HepG2 (cell line): Measurements from ENCODE around the gene PLIN5. TPM values are rescaled to one million over a fixed set of nuclear protein-coding genes. Genes with fewer than 3 reads are reported as not detected.
A peak's percentile ranks its signal among the peaks of the same experiment; 100 is the strongest.

Experiments used
- GFI1 ChIP-seq: sonication (generic); formaldehyde crosslinking; IDR thresholded peaks from 2 replicates; pipeline ENCODE4 v1.5.0; 2020; ENCODE audit warnings: missing genetic modification reagents, mild to moderate bottlenecking, borderline replicate concordance
- HNRNPK ChIP-seq: fragments of 200-400 bp; formaldehyde crosslinking; IDR thresholded peaks from 2 replicates; pipeline ENCODE4 v1.6.1; 2018; ENCODE audit warnings: low read length, low read depth, moderate library complexity, mild to moderate bottlenecking; ENCODE audit not compliant: poor library complexity, severe bottlenecking
- MAF1 ChIP-seq: sonication (generic); formaldehyde crosslinking; IDR thresholded peaks from 2 replicates; pipeline ENCODE4 v1.5.0; 2020; ENCODE audit warnings: missing genetic modification reagents, borderline replicate concordance
- NFKBIZ ChIP-seq: IDR thresholded peaks from 2 replicates; pipeline ENCODE4 v1.6.1; 2018; ENCODE audit warnings: missing genetic modification reagents, missing compliant biosample characterization
- SOX13 ChIP-seq, 3 experiments: fragments of 450-650 bp in 1 of 3; sonication (generic) in 1 of 3; formaldehyde crosslinking in 1 of 3; IDR thresholded peaks in 2 of 3; conservative IDR thresholded peaks in 1 of 3; 2 replicates each; pipeline versions ENCODE4 v1.5.0 to v1.6.1; 2016 to 2020; ENCODE audit warnings: antibody characterized with exemption in 1 of 3, mild to moderate bottlenecking in 1 of 3, missing compliant biosample characterization in 1 of 3, missing genetic modification reagents in 1 of 3, moderate library complexity in 1 of 3
- UBTF ChIP-seq: sonication (generic); formaldehyde crosslinking; IDR thresholded peaks from 2 replicates; pipeline ENCODE4 v1.4.0; 2020; ENCODE audit warnings: mild to moderate bottlenecking, missing genetic modification reagents
- ZNF749 ChIP-seq: sonication (generic); formaldehyde crosslinking; IDR thresholded peaks from 2 replicates; pipeline ENCODE4 v1.8.0; 2022; ENCODE audit warnings: mild to moderate bottlenecking, missing genetic modification reagents, moderate library complexity, borderline replicate concordance
- polyA plus RNA-seq, 8 experiments: library from polyadenylated mRNA; depleted of rRNA in 3 of 8; stranded (reverse) in 7 of 8; unstranded in 1 of 8; fragments of >200 nt; fragmentation: Illumina TruSeq in 4 of 8; extraction: Trizol in 4 of 8; gene quantifications; 2 replicates each; pipeline versions ENCODE4 v1.2.1 to v1.2.3, GENCODE V29; 2011 to 2016; ENCODE audit warnings: low read depth in 4 of 8, missing spikeins in 1 of 8, mixed read lengths in 1 of 8; ENCODE audit not compliant: insufficient read depth in 1 of 8
- total RNA-seq, 5 experiments: library from RNA; depleted of rRNA; stranded (reverse); fragments of >200 nt; fragmentation: Illumina TruSeq; extraction: Trizol; gene quantifications; 2 replicates each; pipeline ENCODE4 v1.2.3, GENCODE V29; 2016; ENCODE audit warnings: low read depth in 1 of 5
- TF ChIP-seq, protein P1 (sequence below): sonication (generic); formaldehyde crosslinking; IDR thresholded peaks from 2 replicates; pipeline ENCODE4 v1.5.1; 2020; ENCODE audit warnings: mild to moderate bottlenecking, missing genetic modification reagents, borderline replicate concordance
- TF ChIP-seq, protein P2 (sequence below): sonication (generic); formaldehyde crosslinking; IDR thresholded peaks from 2 replicates; pipeline ENCODE4 v1.4.0; 2020; ENCODE audit warnings: missing genetic modification reagents, borderline replicate concordance
- TF ChIP-seq, protein P3 (sequence below): sonication (generic); formaldehyde crosslinking; IDR thresholded peaks from 2 replicates; pipeline ENCODE4 v1.5.0; 2020; ENCODE audit warnings: mild to moderate bottlenecking, low read depth, missing genetic modification reagents, borderline replicate concordance

PLIN5 gene
- total and polyA plus RNA-seq, 2 of the 13 experiments (the other 11 are each of a cell fraction or from before 2014, with no cell fraction given) = 1.8 to 4.8 TPM

DNA sequence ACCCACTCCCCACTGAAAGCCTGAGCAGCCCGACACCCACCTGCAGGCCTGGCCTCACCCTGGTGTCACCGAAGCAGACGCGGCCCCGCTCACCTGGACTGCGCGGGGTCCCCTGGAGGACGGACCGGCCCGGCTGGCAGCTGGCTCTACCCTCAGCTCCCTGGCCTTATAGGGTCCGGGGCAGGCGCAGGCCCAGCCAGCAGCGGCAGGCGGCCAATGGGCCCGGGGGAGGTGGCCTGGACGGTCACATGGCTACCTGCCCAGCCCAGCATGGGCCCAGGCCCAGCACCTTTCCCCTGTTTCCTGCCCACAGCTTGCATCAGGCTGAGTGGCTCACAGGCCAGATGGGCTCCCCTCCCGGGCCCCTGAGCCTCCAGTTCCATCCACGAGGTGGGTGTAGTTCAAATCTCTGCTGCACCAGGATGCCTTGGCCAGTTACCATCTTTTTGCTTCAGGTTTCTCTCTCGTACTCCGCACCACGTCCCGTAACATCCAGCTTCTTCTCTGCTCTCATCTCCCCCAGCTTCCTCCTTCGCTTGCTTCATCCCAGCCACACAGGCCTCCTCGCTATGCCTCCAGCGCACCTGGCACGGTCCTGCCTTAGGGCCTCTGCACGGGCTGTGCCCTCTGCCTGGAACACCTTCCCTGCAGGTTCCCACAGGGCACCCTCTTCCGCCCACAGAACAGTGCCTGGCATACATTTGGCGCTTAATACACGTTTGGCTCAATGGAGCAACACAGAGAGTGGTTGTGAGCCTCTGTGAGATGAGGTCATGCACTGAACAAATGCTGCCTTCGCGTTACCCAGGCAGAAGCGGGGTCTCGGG lies 16.5 kb downstream of the PLIN5 start, which contains the start of gene PLIN4 (continued):
- TF ChIP-seq, protein P1, sequence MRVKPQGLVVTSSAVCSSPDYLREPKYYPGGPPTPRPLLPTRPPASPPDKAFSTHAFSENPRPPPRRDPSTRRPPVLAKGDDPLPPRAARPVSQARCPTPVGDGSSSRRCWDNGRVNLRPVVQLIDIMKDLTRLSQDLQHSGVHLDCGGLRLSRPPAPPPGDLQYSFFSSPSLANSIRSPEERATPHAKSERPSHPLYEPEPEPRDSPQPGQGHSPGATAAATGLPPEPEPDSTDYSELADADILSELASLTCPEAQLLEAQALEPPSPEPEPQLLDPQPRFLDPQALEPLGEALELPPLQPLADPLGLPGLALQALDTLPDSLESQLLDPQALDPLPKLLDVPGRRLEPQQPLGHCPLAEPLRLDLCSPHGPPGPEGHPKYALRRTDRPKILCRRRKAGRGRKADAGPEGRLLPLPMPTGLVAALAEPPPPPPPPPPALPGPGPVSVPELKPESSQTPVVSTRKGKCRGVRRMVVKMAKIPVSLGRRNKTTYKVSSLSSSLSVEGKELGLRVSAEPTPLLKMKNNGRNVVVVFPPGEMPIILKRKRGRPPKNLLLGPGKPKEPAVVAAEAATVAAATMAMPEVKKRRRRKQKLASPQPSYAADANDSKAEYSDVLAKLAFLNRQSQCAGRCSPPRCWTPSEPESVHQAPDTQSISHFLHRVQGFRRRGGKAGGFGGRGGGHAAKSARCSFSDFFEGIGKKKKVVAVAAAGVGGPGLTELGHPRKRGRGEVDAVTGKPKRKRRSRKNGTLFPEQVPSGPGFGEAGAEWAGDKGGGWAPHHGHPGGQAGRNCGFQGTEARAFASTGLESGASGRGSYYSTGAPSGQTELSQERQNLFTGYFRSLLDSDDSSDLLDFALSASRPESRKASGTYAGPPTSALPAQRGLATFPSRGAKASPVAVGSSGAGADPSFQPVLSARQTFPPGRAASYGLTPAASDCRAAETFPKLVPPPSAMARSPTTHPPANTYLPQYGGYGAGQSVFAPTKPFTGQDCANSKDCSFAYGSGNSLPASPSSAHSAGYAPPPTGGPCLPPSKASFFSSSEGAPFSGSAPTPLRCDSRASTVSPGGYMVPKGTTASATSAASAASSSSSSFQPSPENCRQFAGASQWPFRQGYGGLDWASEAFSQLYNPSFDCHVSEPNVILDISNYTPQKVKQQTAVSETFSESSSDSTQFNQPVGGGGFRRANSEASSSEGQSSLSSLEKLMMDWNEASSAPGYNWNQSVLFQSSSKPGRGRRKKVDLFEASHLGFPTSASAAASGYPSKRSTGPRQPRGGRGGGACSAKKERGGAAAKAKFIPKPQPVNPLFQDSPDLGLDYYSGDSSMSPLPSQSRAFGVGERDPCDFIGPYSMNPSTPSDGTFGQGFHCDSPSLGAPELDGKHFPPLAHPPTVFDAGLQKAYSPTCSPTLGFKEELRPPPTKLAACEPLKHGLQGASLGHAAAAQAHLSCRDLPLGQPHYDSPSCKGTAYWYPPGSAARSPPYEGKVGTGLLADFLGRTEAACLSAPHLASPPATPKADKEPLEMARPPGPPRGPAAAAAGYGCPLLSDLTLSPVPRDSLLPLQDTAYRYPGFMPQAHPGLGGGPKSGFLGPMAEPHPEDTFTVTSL (CRISPR knock-in tag) = no peak
- TF ChIP-seq MAF1 (CRISPR knock-in tag) = no peak
- TF ChIP-seq HNRNPK = no peak
- 0 out of 2 replicates have a peak, but pooled peaks have one; percentile 29 for TF ChIP-seq ZNF749
- TF ChIP-seq, protein P2, sequence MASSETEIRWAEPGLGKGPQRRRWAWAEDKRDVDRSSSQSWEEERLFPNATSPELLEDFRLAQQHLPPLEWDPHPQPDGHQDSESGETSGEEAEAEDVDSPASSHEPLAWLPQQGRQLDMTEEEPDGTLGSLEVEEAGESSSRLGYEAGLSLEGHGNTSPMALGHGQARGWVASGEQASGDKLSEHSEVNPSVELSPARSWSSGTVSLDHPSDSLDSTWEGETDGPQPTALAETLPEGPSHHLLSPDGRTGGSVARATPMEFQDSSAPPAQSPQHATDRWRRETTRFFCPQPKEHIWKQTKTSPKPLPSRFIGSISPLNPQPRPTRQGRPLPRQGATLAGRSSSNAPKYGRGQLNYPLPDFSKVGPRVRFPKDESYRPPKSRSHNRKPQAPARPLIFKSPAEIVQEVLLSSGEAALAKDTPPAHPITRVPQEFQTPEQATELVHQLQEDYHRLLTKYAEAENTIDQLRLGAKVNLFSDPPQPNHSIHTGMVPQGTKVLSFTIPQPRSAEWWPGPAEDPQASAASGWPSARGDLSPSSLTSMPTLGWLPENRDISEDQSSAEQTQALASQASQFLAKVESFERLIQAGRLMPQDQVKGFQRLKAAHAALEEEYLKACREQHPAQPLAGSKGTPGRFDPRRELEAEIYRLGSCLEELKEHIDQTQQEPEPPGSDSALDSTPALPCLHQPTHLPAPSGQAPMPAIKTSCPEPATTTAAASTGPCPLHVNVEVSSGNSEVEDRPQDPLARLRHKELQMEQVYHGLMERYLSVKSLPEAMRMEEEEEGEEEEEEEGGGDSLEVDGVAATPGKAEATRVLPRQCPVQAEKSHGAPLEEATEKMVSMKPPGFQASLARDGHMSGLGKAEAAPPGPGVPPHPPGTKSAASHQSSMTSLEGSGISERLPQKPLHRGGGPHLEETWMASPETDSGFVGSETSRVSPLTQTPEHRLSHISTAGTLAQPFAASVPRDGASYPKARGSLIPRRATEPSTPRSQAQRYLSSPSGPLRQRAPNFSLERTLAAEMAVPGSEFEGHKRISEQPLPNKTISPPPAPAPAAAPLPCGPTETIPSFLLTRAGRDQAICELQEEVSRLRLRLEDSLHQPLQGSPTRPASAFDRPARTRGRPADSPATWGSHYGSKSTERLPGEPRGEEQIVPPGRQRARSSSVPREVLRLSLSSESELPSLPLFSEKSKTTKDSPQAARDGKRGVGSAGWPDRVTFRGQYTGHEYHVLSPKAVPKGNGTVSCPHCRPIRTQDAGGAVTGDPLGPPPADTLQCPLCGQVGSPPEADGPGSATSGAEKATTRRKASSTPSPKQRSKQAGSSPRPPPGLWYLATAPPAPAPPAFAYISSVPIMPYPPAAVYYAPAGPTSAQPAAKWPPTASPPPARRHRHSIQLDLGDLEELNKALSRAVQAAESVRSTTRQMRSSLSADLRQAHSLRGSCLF (CRISPR knock-in tag) = no peak
- TF ChIP-seq UBTF (CRISPR knock-in tag) = peak; percentile 81
- TF ChIP-seq NFKBIZ (CRISPR knock-in tag) = no peak
- TF ChIP-seq SOX13 (IDR thresholded peaks at IDR 0.05) = no peak
- TF ChIP-seq SOX13 (CRISPR knock-in tag; conservative IDR thresholded peaks at IDR 0.05 in 1 of 2, IDR thresholded peaks at IDR 0.05 in 1 of 2) = no peak
- TF ChIP-seq, protein P3, sequence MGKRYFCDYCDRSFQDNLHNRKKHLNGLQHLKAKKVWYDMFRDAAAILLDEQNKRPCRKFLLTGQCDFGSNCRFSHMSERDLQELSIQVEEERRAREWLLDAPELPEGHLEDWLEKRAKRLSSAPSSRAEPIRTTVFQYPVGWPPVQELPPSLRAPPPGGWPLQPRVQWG (CRISPR knock-in tag) = no peak
- no peak for TF ChIP-seq GFI1 (CRISPR knock-in tag)
